NCI-H2107 treated with DMSO at 0.1 percent for 48 hours (cell line): ENCODE measurements around the gene KLHL8.
A peak's percentile ranks its signal among the peaks of the same experiment; 100 is the strongest.

Experiments
- DNase-seq: peaks from one replicate; lab custom pipeline; 2025; ENCODE audit not compliant: unreplicated experiment; lab: John Stamatoyannopoulos, UW

Gene KLHL8

GRCh38 chr4:87220094-87220822 lies at the start of gene KLHL8:
Gene KLHL8, minus strand, starts transcription at chr4:87220618. Its CDS starts 25,079 bp downstream, at chr4:87195539.
- peak; percentile 15 for DNase-seq

- peak; percentile 1 for DNase-seq
Observed at GRCh38 chr4:87270144-87270543, 49.7 kb upstream of the KLHL8 start.

GRCh38 chr4:87268411-87268810 lies 48.0 kb upstream of the KLHL8 start:
- no peak for DNase-seq

- no peak for DNase-seq
Observed at GRCh38 chr4:87266986-87267385, 46.6 kb upstream of the KLHL8 start.

GRCh38 chr4:87262886-87263285 lies 42.5 kb upstream of the KLHL8 start:
- DNase-seq, result no peak

- DNase-seq, result no peak
Observed at GRCh38 chr4:87260477-87260876, 40.1 kb upstream of the KLHL8 start.

GRCh38 chr4:87258677-87259076 lies 38.3 kb upstream of the KLHL8 start:
- DNase-seq, result no peak

- no peak for DNase-seq
Observed at GRCh38 chr4:87257523-87257922, 37.1 kb upstream of the KLHL8 start.

- no peak for DNase-seq
Observed at GRCh38 chr4:87255755-87256154, 35.3 kb upstream of the KLHL8 start.

- DNase-seq, result no peak
Observed at GRCh38 chr4:87251106-87251505, 30.7 kb upstream of the KLHL8 start.

GRCh38 chr4:87250294-87250693 lies 29.9 kb upstream of the KLHL8 start:
- no peak for DNase-seq

- no peak for DNase-seq
Observed at GRCh38 chr4:87249332-87250019, 29.1 kb upstream of the KLHL8 start.

GRCh38 chr4:87243426-87244053 lies 23.1 kb upstream of the KLHL8 start:
- DNase-seq, result no peak

- DNase-seq, result no peak
Observed at GRCh38 chr4:87241336-87241735, 20.9 kb upstream of the KLHL8 start.

- DNase-seq, result peak; percentile 7
Observed at GRCh38 chr4:87240341-87240740, 19.9 kb upstream of the KLHL8 start.

GRCh38 chr4:87239821-87240220 lies 19.4 kb upstream of the KLHL8 start:
- no peak for DNase-seq

GRCh38 chr4:87239194-87239593 lies 18.8 kb upstream of the KLHL8 start:
- DNase-seq, result no peak

- no peak for DNase-seq
Observed at GRCh38 chr4:87236861-87237260, 16.4 kb upstream of the KLHL8 start.

GRCh38 chr4:87235020-87235671 lies 14.7 kb upstream of the KLHL8 start:
- no peak for DNase-seq

- DNase-seq, result no peak
Observed at GRCh38 chr4:87232216-87232615, 11.8 kb upstream of the KLHL8 start.

- no peak for DNase-seq
Observed at GRCh38 chr4:87230806-87231205, 10.4 kb upstream of the KLHL8 start.

GRCh38 chr4:87229979-87230378 lies 9.6 kb upstream of the KLHL8 start:
- no peak for DNase-seq
